HG03175 (cell line): Measurements from ENCODE around the gene LIMA1.

Experiments
- ATAC-seq: cut with Tn5 transposase; IDR thresholded peaks from one replicate; pipeline ENCODE4 v1.9.1; 2021; ENCODE audit warnings: mild to moderate bottlenecking, moderate library complexity; ENCODE audit not compliant: unreplicated experiment

Gene LIMA1

GRCh38 chr12:50192236-50192635 lies 91.1 kb downstream of the LIMA1 start:
- no peak for ATAC-seq

- no peak for ATAC-seq
These were observed 92.5 kb downstream of the LIMA1 start for GRCh38 chr12:50190859-50191258.

- ATAC-seq, result no peak
These were observed 94.3 kb downstream of the LIMA1 start for GRCh38 chr12:50188875-50189575.

GRCh38 chr12:50188241-50188781 lies 95.0 kb downstream of the LIMA1 start:
- no peak for ATAC-seq

- ATAC-seq, result no peak
These were observed 96.0 kb downstream of the LIMA1 start for GRCh38 chr12:50187084-50187900.

- ATAC-seq, result no peak
These were observed 96.6 kb downstream of the LIMA1 start for GRCh38 chr12:50186681-50187080.

- ATAC-seq, result no peak
These were observed 97.2 kb downstream of the LIMA1 start for GRCh38 chr12:50185970-50186663.

GRCh38 chr12:50185301-50185895 lies 97.9 kb downstream of the LIMA1 start:
- ATAC-seq, result no peak

- no peak for ATAC-seq
These were observed 99.1 kb downstream of the LIMA1 start for GRCh38 chr12:50184261-50184660.

- ATAC-seq, result no peak
These were observed 100.9 kb downstream of the LIMA1 start for GRCh38 chr12:50182461-50182860.

GRCh38 chr12:50181691-50182090 lies 101.6 kb downstream of the LIMA1 start:
- no peak for ATAC-seq

GRCh38 chr12:50175716-50176026 lies 107.6 kb downstream of the LIMA1 start:
- ATAC-seq, result no peak

GRCh38 chr12:50174971-50175715 lies 108.2 kb downstream of the LIMA1 start:
- no peak for ATAC-seq

GRCh38 chr12:50167049-50167828 lies 116.1 kb downstream of the LIMA1 start, which contains the start of gene CERS5:
Gene CERS5, minus strand, starts transcription at chr12:50167369. Its CDS starts 72 bp downstream, at chr12:50167297.
- ATAC-seq, result peak; percentile 98

- peak; percentile 26 for ATAC-seq
These were observed 116.6 kb downstream of the LIMA1 start for GRCh38 chr12:50166799-50167048.

- ATAC-seq, result no peak
These were observed 118.4 kb downstream of the LIMA1 start for GRCh38 chr12:50164963-50165362.

- ATAC-seq, result no peak
These were observed 121.1 kb downstream of the LIMA1 start for GRCh38 chr12:50162230-50162629.

GRCh38 chr12:50160643-50161042 lies 122.7 kb downstream of the LIMA1 start:
- ATAC-seq, result no peak

GRCh38 chr12:50157259-50157658 lies 126.1 kb downstream of the LIMA1 start:
- no peak for ATAC-seq

GRCh38 chr12:50156641-50157040 lies 126.7 kb downstream of the LIMA1 start:
- no peak for ATAC-seq
